A673 (cell line): Measurements from ENCODE around the gene MAPRE3.

Experiments used
- CTCF ChIP-seq: fragments of 300-800, 200-600 bp; sonication (generic); conservative IDR thresholded peaks from 2 replicates; pipeline ENCODE4 v1.5.1; 2017; ENCODE audit warnings: low read depth, mild to moderate bottlenecking, antibody characterized with exemption, low read length, moderate library complexity, mixed read lengths
- EZH2 ChIP-seq: fragments of 200-600 bp; sonication (generic); IDR thresholded peaks from 2 replicates; pipeline ENCODE4 v1.6.1; 2017; ENCODE audit warnings: borderline replicate concordance, low read depth, mild to moderate bottlenecking, mixed read lengths, antibody characterized with exemption, low read length; ENCODE audit not compliant: poor library complexity, severe bottlenecking

GRCh38 chr2:27013738-27014137 is 43.3 kb downstream of the MAPRE3 start:
- TF ChIP-seq EZH2 (no peak), CTCF (no peak)
